Thyroid gland (tissue), 4 donors: Measurements from ENCODE around the gene CAVIN1.

Experiments used
- POLR2A ChIP-seq, 2 donors: fragments of 450-650 bp; IDR thresholded peaks; one replicate each; pipeline ENCODE4 v1.6.1; 2017; ENCODE audit warnings: antibody characterized with exemption in 2 of 2, mild to moderate bottlenecking in 2 of 2, moderate library complexity in 1 of 2
- TF ChIP-seq, protein P1 (sequence below), 6 experiments: fragments of 200-600 bp in 3 of 6; fragments of 450-650 bp in 3 of 6; sonication (generic) in 3 of 6; IDR thresholded peaks; one replicate each; pipeline ENCODE4 v1.5.1; 2016 to 2019; ENCODE audit warnings: antibody characterized with exemption in 6 of 6, mild to moderate bottlenecking in 2 of 6, inconsistent platforms in 1 of 6, moderate library complexity in 1 of 6

DNA sequence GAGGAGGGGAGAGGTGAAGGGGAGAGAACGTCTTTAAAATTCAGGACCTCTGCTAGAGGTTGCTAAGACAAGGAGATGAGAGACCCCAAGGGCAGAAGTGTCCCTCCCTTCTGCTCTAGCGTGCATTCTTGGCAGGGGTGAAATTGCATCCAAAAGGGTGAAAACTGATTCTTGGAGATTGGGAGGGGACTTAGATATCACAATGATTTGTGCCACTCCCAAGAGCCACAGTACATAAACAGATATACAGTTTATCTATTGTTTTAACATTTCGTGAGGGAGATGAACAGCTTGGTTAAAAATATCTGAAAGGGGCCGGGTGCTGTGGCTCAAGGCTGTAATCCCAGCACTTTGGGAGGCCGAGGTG, 12.8 kb downstream of the CAVIN1 start:
- TF ChIP-seq, protein P1, sequence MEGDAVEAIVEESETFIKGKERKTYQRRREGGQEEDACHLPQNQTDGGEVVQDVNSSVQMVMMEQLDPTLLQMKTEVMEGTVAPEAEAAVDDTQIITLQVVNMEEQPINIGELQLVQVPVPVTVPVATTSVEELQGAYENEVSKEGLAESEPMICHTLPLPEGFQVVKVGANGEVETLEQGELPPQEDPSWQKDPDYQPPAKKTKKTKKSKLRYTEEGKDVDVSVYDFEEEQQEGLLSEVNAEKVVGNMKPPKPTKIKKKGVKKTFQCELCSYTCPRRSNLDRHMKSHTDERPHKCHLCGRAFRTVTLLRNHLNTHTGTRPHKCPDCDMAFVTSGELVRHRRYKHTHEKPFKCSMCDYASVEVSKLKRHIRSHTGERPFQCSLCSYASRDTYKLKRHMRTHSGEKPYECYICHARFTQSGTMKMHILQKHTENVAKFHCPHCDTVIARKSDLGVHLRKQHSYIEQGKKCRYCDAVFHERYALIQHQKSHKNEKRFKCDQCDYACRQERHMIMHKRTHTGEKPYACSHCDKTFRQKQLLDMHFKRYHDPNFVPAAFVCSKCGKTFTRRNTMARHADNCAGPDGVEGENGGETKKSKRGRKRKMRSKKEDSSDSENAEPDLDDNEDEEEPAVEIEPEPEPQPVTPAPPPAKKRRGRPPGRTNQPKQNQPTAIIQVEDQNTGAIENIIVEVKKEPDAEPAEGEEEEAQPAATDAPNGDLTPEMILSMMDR (IDR thresholded peaks at IDR 0.05) = no peak
- TF ChIP-seq POLR2A (IDR thresholded peaks at IDR 0.05) = no peak
